ENCODE results near the gene HHIPL2.

DNA sequence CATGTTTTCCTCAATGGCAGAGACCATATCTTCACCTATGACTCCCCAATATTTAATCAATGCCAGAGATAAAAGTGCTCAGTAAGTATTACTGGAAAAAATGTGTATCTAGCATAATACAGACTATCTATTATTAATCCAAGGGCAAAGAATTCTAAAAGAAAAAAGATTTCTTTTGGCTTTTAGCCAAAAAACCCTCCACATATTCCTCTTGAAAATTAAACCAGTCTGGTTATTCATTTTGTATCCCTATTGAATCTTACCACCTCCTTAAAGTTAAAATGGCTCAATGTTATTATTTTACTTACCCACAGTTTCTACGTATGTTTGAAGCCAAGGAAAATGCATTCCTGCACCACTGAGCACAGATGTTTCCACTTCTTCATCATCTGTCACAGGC is 40.2 kb upstream of the HHIPL2 start:
- TF ChIP-seq KDM1A (IDR thresholded peaks at IDR 0.05; ENCODE audit: borderline replicate concordance) = no peak
- no peak for TF ChIP-seq POLR2AphosphoS5 (IDR thresholded peaks at IDR 0.05; ENCODE audit: low read length)
- TF ChIP-seq, protein P1, sequence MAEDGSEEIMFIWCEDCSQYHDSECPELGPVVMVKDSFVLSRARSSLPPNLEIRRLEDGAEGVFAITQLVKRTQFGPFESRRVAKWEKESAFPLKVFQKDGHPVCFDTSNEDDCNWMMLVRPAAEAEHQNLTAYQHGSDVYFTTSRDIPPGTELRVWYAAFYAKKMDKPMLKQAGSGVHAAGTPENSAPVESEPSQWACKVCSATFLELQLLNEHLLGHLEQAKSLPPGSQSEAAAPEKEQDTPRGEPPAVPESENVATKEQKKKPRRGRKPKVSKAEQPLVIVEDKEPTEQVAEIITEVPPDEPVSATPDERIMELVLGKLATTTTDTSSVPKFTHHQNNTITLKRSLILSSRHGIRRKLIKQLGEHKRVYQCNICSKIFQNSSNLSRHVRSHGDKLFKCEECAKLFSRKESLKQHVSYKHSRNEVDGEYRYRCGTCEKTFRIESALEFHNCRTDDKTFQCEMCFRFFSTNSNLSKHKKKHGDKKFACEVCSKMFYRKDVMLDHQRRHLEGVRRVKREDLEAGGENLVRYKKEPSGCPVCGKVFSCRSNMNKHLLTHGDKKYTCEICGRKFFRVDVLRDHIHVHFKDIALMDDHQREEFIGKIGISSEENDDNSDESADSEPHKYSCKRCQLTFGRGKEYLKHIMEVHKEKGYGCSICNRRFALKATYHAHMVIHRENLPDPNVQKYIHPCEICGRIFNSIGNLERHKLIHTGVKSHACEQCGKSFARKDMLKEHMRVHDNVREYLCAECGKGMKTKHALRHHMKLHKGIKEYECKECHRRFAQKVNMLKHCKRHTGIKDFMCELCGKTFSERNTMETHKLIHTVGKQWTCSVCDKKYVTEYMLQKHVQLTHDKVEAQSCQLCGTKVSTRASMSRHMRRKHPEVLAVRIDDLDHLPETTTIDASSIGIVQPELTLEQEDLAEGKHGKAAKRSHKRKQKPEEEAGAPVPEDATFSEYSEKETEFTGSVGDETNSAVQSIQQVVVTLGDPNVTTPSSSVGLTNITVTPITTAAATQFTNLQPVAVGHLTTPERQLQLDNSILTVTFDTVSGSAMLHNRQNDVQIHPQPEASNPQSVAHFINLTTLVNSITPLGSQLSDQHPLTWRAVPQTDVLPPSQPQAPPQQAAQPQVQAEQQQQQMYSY (CRISPR knock-in tag; IDR thresholded peaks at IDR 0.05) = no peak
- no peak for TF ChIP-seq CREB1 (IDR thresholded peaks at IDR 0.05; ENCODE audit: low read depth)
- no peak for TF ChIP-seq HDGF (IDR thresholded peaks at IDR 0.05)
- TF ChIP-seq MEF2A (IDR thresholded peaks at IDR 0.05; ENCODE audit: insufficient read depth, low read depth, low read length) = no peak
- TF ChIP-seq POLR2A (IDR thresholded peaks at IDR 0.05; ENCODE audit: low read depth, low read length) = no peak
- no peak for TF ChIP-seq REST (IDR thresholded peaks at IDR 0.05; ENCODE audit: low read depth, low read length)

Measured in GM12878 (cell line).